Gastrocnemius medialis (tissue), 4 donors: Measurements from ENCODE around the gene WIZ. TPM values are rescaled to one million over a fixed set of nuclear protein-coding genes. Genes with fewer than 3 reads are reported as not detected.

Source experiments
- ATAC-seq, 2 donors: fragments of 150-250 bp; one replicate each; pipeline ENCODE4 v1.9.1; 2016
- DNase-seq, 2 donors: peaks; one replicate each; pipeline ENCODE4 v3.0.0-alpha.2; 2019
- H3K27ac ChIP-seq, 4 donors: fragments of 200-600 bp; sonication (generic); 1 replicate in 1 of 4; 2 replicates in 3 of 4; pipeline ENCODE4 v1.5.1; 2016 to 2018; ENCODE audit warnings: mild to moderate bottlenecking in 2 of 4, moderate library complexity in 1 of 4
- H3K27me3 ChIP-seq, 3 donors: fragments of 200-600 bp; sonication (generic) in 2 of 3; 1 replicate in 1 of 3; 2 replicates in 2 of 3; pipeline versions ENCODE4 v1.5.1 to v1.6.0; 2016 to 2019; ENCODE audit warnings: mild to moderate bottlenecking in 1 of 3, moderate library complexity in 1 of 3
- H3K36me3 ChIP-seq, 2 donors: fragments of 200-600 bp; sonication (generic) in 1 of 2; one replicate each; pipeline ENCODE4 v1.5.1; 2017 to 2018
- H3K4me1 ChIP-seq, 2 donors: fragments of 200-600 bp; sonication (generic) in 1 of 2; one replicate each; pipeline ENCODE4 v1.5.1; 2016 to 2017; ENCODE audit warnings: mild to moderate bottlenecking in 2 of 2
- H3K4me3 ChIP-seq, 4 donors: fragments of 200-600 bp; sonication (generic) in 3 of 4; 1 replicate in 1 of 4; 2 replicates in 3 of 4; pipeline ENCODE4 v1.5.1; 2016 to 2019; ENCODE audit warnings: mild to moderate bottlenecking in 2 of 4
- H3K9me3 ChIP-seq, 3 donors: fragments of 200-600 bp; sonication (generic) in 2 of 3; 1 replicate in 1 of 3; 2 replicates in 2 of 3; pipeline ENCODE4 v1.5.1; 2016 to 2019
- CTCF ChIP-seq, 5 experiments: fragments of 450-650 bp in 3 of 5; fragments of 200-600 bp in 2 of 5; sonication (generic) in 2 of 5; IDR thresholded peaks in 4 of 5; conservative IDR thresholded peaks in 1 of 5; 1 replicate in 4 of 5; 2 replicates in 1 of 5; pipeline ENCODE4 v1.5.1; 2016 to 2019; ENCODE audit warnings: antibody characterized with exemption in 5 of 5, mild to moderate bottlenecking in 3 of 5, moderate library complexity in 3 of 5
- POLR2A ChIP-seq, 2 donors: fragments of 450-650 bp; IDR thresholded peaks; one replicate each; pipeline ENCODE4 v1.6.1; 2017; ENCODE audit warnings: antibody characterized with exemption in 2 of 2, mild to moderate bottlenecking in 2 of 2, moderate library complexity in 2 of 2
- in situ Hi-C, 4 donors: fragments of 200-750 bp; cut with MboI; loops; one replicate each; pipeline versions ENCODE4 v1.15.0 to v1.8.0; 2017; ENCODE audit warnings: low sequenced_read_pairs in 4 of 4
- intact Hi-C: fragments of 100-400 bp; cut with DNase I; formaldehyde crosslinking; loops from one replicate; pipeline ENCODE4 v1.15.1; 2023; ENCODE audit warnings: low total_unique reads
- total RNA-seq, 4 donors: library from RNA; depleted of rRNA; stranded (reverse); fragments of >200 nt; gene quantifications; one replicate each; pipeline versions ENCODE4 v1.1.0 to v1.2.3, GENCODE V29; 2016

WIZ gene
- total RNA-seq, 4 donors from 2014 or later = 28.0 to 40.6 (median 32.5) TPM

- H3K4me1 ChIP-seq = peaks cover 11 to 13% of the 10 kb centered on the region in 2 donors
- intact Hi-C loops = no loop called here
- ATAC-seq = no peak
- H3K27me3 ChIP-seq = no peaks in the 10 kb centered on the region
- TF ChIP-seq POLR2A (IDR thresholded peaks at IDR 0.05) (no peak), CTCF (IDR thresholded peaks at IDR 0.05 in 4 of 5, conservative IDR thresholded peaks at IDR 0.05 in 1 of 5) (no peak)
- H3K36me3 ChIP-seq = peaks cover 0 to 4% of the 10 kb centered on the region in 2 donors
- no peak overlapping the region for H3K27ac ChIP-seq
- in situ Hi-C loops = loop anchor here in 2 of 4 donors (10.0 to 25.0 kb wide), 2 partner anchors 64 to 176 kb away; partner anchors contain the start of gene AKAP8 (in 1 of the 2)
- H3K4me3 ChIP-seq = no peak overlapping the region
- DNase-seq = no peak
- no peaks in the 10 kb centered on the region for H3K9me3 ChIP-seq
Observed at GRCh38 chr19:15438577-15438976, 11.2 kb downstream of the WIZ start.

- in situ Hi-C loops = loop anchor here in 2 of 4 donors (10.0 to 25.0 kb wide), 2 partner anchors 63 to 176 kb away; partner anchors contain the start of gene AKAP8 (in 1 of the 2)
- Histone ChIP-seq H3K36me3 (peaks cover 0 to 4% of the 10 kb centered on the region in 2 donors), H3K4me3 (no peak overlapping the region), H3K4me1 (peaks cover 7 to 8% of the 10 kb centered on the region in 2 donors), H3K27me3 (no peaks in the 10 kb centered on the region), H3K27ac (no peak overlapping the region), H3K9me3 (no peaks in the 10 kb centered on the region)
- ATAC-seq = no peak
- DNase-seq = no peak
- intact Hi-C loops = no loop called here
- TF ChIP-seq CTCF (IDR thresholded peaks at IDR 0.05 in 4 of 5, conservative IDR thresholded peaks at IDR 0.05 in 1 of 5) (no peak), POLR2A (IDR thresholded peaks at IDR 0.05) (no peak)
Observed at GRCh38 chr19:15438124-15438496, 11.6 kb downstream of the WIZ start.

GRCh38 chr19:15437355-15438123 is 12.2 kb downstream of the WIZ start:
- no peaks in the 10 kb centered on the region for H3K9me3 ChIP-seq
- intact Hi-C loops = no loop called here
- in situ Hi-C loops = loop anchor here in 2 of 4 donors (10.0 to 25.0 kb wide), 2 partner anchors 63 to 175 kb away; partner anchors contain the start of gene AKAP8 (in 1 of the 2)
- H3K36me3 ChIP-seq = peaks cover 0 to 4% of the 10 kb centered on the region in 2 donors
- H3K27ac ChIP-seq = no peak overlapping the region
- TF ChIP-seq CTCF (IDR thresholded peaks at IDR 0.05 in 4 of 5, conservative IDR thresholded peaks at IDR 0.05 in 1 of 5) (peak in 3 of 5 experiments; percentile 13 to 23 (median 15)), POLR2A (IDR thresholded peaks at IDR 0.05) (no peak)
- no peaks in the 10 kb centered on the region for H3K27me3 ChIP-seq
- H3K4me3 ChIP-seq = no peak overlapping the region
- DNase-seq (no peak), ATAC-seq (no peak)
- H3K4me1 ChIP-seq = peaks cover 3% of the 10 kb centered on the region in 2 donors

GRCh38 chr19:15436826-15437110 is 13.0 kb downstream of the WIZ start:
- DNase-seq = no peak
- no peak overlapping the region for H3K27ac ChIP-seq
- intact Hi-C loops = no loop called here

More at GRCh38 chr19:15436826-15437110, 13.0 kb downstream of the WIZ start:
- in situ Hi-C loops = loop anchor here in 2 of 4 donors (10.0 to 25.0 kb wide), 2 partner anchors 62 to 174 kb away; partner anchors contain the start of gene AKAP8 (in 1 of the 2)
- Histone ChIP-seq H3K9me3 (no peaks in the 10 kb centered on the region), H3K27me3 (no peaks in the 10 kb centered on the region), H3K36me3 (peaks cover 0 to 4% of the 10 kb centered on the region in 2 donors), H3K4me1 (peaks cover 3% of the 10 kb centered on the region in 2 donors), H3K4me3 (no peak overlapping the region)
- ATAC-seq = no peak
- TF ChIP-seq POLR2A (IDR thresholded peaks at IDR 0.05) (no peak), CTCF (IDR thresholded peaks at IDR 0.05 in 4 of 5, conservative IDR thresholded peaks at IDR 0.05 in 1 of 5) (no peak)
